DMS114 treated with DMSO at 0.1 percent for 48 hours (cell line): ENCODE measurements around the gene ATP6V0D1.

Experiments
- DNase-seq: peaks from one replicate; lab custom pipeline; 2025; ENCODE audit not compliant: unreplicated experiment; lab: John Stamatoyannopoulos, UW

The ATP6V0D1 gene

GRCh38 chr16:67394155-67395104 is 86.5 kb downstream of the ATP6V0D1 start:
- DNase-seq, result no peak

GRCh38 chr16:67393788-67394154 is 87.2 kb downstream of the ATP6V0D1 start:
- no peak for DNase-seq

- peak; percentile 34 for DNase-seq
These were observed 87.7 kb downstream of the ATP6V0D1 start, which contains the start of gene TPPP3 for GRCh38 chr16:67393111-67393787. TPPP3 (minus strand) TSS chr16:67393498; CDS start chr16:67391111, 2,387 bp downstream.

GRCh38 chr16:67392301-67393059 is 88.5 kb downstream of the ATP6V0D1 start:
- DNase-seq, result no peak

- no peak for DNase-seq
These were observed 89.3 kb downstream of the ATP6V0D1 start for GRCh38 chr16:67391424-67392300.

GRCh38 chr16:67390816-67391423 is 90.0 kb downstream of the ATP6V0D1 start:
- no peak for DNase-seq

- no peak for DNase-seq
These were observed 90.8 kb downstream of the ATP6V0D1 start for GRCh38 chr16:67389911-67390815.

GRCh38 chr16:67388591-67388990 is 92.4 kb downstream of the ATP6V0D1 start:
- DNase-seq, result no peak

- no peak for DNase-seq
These were observed 92.8 kb downstream of the ATP6V0D1 start for GRCh38 chr16:67388191-67388590.
